HEK293T (cell line): ENCODE data around the gene KREMEN2.

Experiments used
- CTCF ChIA-PET: fragments of 350-600 bp; formaldehyde crosslinking; extraction: SDS; loops from one replicate; lab custom pipeline; 2021; ENCODE audit warnings: antibody characterized with exemption, inconsistent platforms; lab: Yijun Ruan, JAX
- POLR2A ChIA-PET: fragments of 350-600 bp; formaldehyde crosslinking; extraction: SDS; loops from one replicate; lab custom pipeline; 2020; ENCODE audit warnings: antibody characterized with exemption, inconsistent platforms; lab: Yijun Ruan, JAX
- DNase-seq: peaks from one replicate; pipeline ENCODE4 v3.0.0; 2012; ENCODE audit warnings: mixed read lengths; ENCODE audit errors: extremely low spot score
- ARNT ChIP-seq: fragments of 450-650 bp; IDR thresholded peaks from 2 replicates; pipeline ENCODE4 v1.6.1; 2017; ENCODE audit warnings: mild to moderate bottlenecking
- BHLHE40 ChIP-seq: fragments of 450-650 bp; IDR thresholded peaks from 2 replicates; pipeline ENCODE4 v1.6.1; 2016; ENCODE audit warnings: mild to moderate bottlenecking, moderate library complexity, borderline replicate concordance
- CTBP1 ChIP-seq: fragments of 450-650 bp; IDR thresholded peaks from 2 replicates; pipeline ENCODE4 v1.6.1; 2016; ENCODE audit warnings: borderline replicate concordance
- ELF4 ChIP-seq: fragments of 450-650 bp; IDR thresholded peaks from 2 replicates; pipeline ENCODE4 v1.6.1; 2017; ENCODE audit warnings: antibody characterized with exemption
- FOXA1 ChIP-seq: fragments of 450-650 bp; IDR thresholded peaks from 2 replicates; pipeline ENCODE4 v1.6.1; 2016; ENCODE audit warnings: mild to moderate bottlenecking
- FOXK2 ChIP-seq: fragments of 450-650 bp; IDR thresholded peaks from 2 replicates; pipeline ENCODE4 v1.6.1; 2016; ENCODE audit warnings: mild to moderate bottlenecking
- FOXM1 ChIP-seq: fragments of 450-650 bp; IDR thresholded peaks from 2 replicates; pipeline ENCODE4 v1.6.1; 2017; ENCODE audit warnings: mild to moderate bottlenecking, borderline replicate concordance
- HDGF ChIP-seq: fragments of 450-650 bp; IDR thresholded peaks from 2 replicates; pipeline ENCODE4 v1.6.1; 2017; ENCODE audit warnings: antibody characterized with exemption, borderline replicate concordance
- L3MBTL2 ChIP-seq: fragments of 450-650 bp; conservative IDR thresholded peaks from 2 replicates; pipeline ENCODE4 v1.6.1; 2016; ENCODE audit warnings: mild to moderate bottlenecking
- LEF1 ChIP-seq: fragments of 450-650 bp; IDR thresholded peaks from 2 replicates; pipeline ENCODE4 v1.6.1; 2017; ENCODE audit warnings: mild to moderate bottlenecking, borderline replicate concordance
- NFRKB ChIP-seq: fragments of 450-650 bp; IDR thresholded peaks from 2 replicates; pipeline ENCODE4 v1.6.1; 2016; ENCODE audit warnings: mild to moderate bottlenecking, moderate library complexity
- PKNOX1 ChIP-seq: fragments of 450-650 bp; IDR thresholded peaks from 2 replicates; pipeline ENCODE4 v1.6.1; 2016
- SP1 ChIP-seq: fragments of 450-650 bp; IDR thresholded peaks from 2 replicates; pipeline ENCODE4 v1.6.1; 2017
- SUZ12 ChIP-seq: fragments of 450-650 bp; IDR thresholded peaks from 2 replicates; pipeline ENCODE4 v1.6.1; 2016; ENCODE audit warnings: mild to moderate bottlenecking
- TARDBP ChIP-seq: fragments of 450-650 bp; IDR thresholded peaks from 2 replicates; pipeline ENCODE4 v1.6.1; 2016
- ZNF384 ChIP-seq: fragments of 450-650 bp; IDR thresholded peaks from 2 replicates; pipeline ENCODE4 v1.6.1; 2016

Gene KREMEN2

GRCh38 chr16:2966808-2967191, 2.7 kb downstream of the KREMEN2 start:
- CTCF ChIA-PET, result no interaction called here
- POLR2A ChIA-PET, result interaction anchor here (0.6 to 1.6 kb wide), 2 partner anchors 14 to 58 kb away, joined by 3 to 12 read pairs; partner anchors contain the start of gene PKMYT1
- DNase-seq, result no peak
- no peak for TF ChIP-seq TARDBP
- no peak for TF ChIP-seq ZNF384
- no peak for TF ChIP-seq BHLHE40
- TF ChIP-seq PKNOX1, result no peak
- no peak for TF ChIP-seq SP1
- TF ChIP-seq CTBP1, result no peak
- TF ChIP-seq ELF4, result no peak
- TF ChIP-seq HDGF, result no peak
- TF ChIP-seq LEF1, result no peak
- no peak for TF ChIP-seq ARNT
- TF ChIP-seq NFRKB, result no peak
- TF ChIP-seq FOXK2, result no peak
- no peak for TF ChIP-seq FOXA1
- no peak for TF ChIP-seq L3MBTL2
- no peak for TF ChIP-seq SUZ12
- TF ChIP-seq FOXM1, result no peak

- POLR2A ChIA-PET, result interaction anchor here (0.6 to 1.6 kb wide), 2 partner anchors 13 to 58 kb away, joined by 3 to 12 read pairs; partner anchors contain the start of gene PKMYT1
- TF ChIP-seq SUZ12 (no peak), FOXA1 (no peak), LEF1 (no peak), SP1 (no peak), TARDBP (no peak), FOXM1 (no peak), NFRKB (no peak), FOXK2 (no peak), PKNOX1 (no peak), L3MBTL2 (no peak), ZNF384 (no peak), BHLHE40 (no peak), ARNT (no peak), ELF4 (no peak), HDGF (no peak), CTBP1 (no peak)
- DNase-seq, result no peak
- CTCF ChIA-PET, result no interaction called here
Observed at GRCh38 chr16:2967211-2967631, 3.1 kb downstream of the KREMEN2 start.

DNA sequence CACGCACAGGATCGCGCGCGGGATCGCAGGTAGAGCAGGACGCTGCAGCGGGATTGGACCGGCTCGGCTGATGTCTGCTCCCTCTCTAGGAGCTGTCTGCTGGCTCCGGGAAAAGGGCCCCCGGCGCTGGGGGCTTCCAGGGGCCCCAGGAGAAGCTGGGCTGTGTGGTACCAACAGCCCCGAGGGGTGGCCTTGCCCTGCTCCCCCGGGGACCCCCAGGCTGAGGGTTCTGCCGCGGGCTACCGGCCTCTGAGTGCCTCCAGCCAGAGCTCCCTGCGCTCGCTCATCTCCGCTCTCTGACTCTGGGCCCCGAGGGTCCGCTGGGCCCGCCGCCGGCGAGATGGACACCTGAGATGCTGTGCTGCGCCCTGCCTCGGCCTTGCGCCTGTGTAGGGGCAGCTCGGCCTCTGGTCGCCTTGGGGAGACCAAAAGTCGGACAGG, 3.7 kb downstream of the KREMEN2 start:
- ChIA-PET CTCF (no interaction called here), POLR2A (interaction anchor here (1.6 kb wide), 1 partner anchor 13 kb away, joined by 12 read pairs; the partner anchor contains the start of gene PKMYT1)
- no peak for DNase-seq
- TF ChIP-seq HDGF (no peak), PKNOX1 (no peak), LEF1 (no peak), BHLHE40 (no peak), FOXM1 (no peak), SUZ12 (no peak), TARDBP (no peak)

GRCh38 chr16:2968368-2968737, 4.3 kb downstream of the KREMEN2 start:
- CTCF ChIA-PET, result no interaction called here
- TF ChIP-seq HDGF (no peak), ELF4 (no peak), FOXM1 (no peak), TARDBP (no peak), FOXA1 (no peak), L3MBTL2 (no peak), BHLHE40 (no peak)
- no peak for DNase-seq
- POLR2A ChIA-PET, result interaction anchor here (1.6 kb wide), 1 partner anchor 12 kb away, joined by 12 read pairs; the partner anchor contains the start of gene PKMYT1

GRCh38 chr16:2968738-2969544, 4.9 kb downstream of the KREMEN2 start, which contains the start of gene PAQR4:
Gene PAQR4, plus strand, starts transcription at chr16:2969348. Its CDS starts 327 bp downstream, at chr16:2969675.
- TF ChIP-seq PKNOX1 (no peak), ARNT (0 out of 2 replicates have a peak, but pooled peaks have one; percentile 36), TARDBP (no peak), L3MBTL2 (no peak), ZNF384 (no peak), HDGF (peak; percentile 89), FOXM1 (0 out of 2 replicates have a peak, but pooled peaks have one; percentile 22), ELF4 (no peak)
- ChIA-PET CTCF (no interaction called here), POLR2A (interaction anchor here (1.3 to 2.0 kb wide), 3 partner anchors 12 to 51 kb away, joined by 6 to 40 read pairs (median 8); partner anchors contain the start of genes PKMYT1 and TNFRSF12A)
- DNase-seq, result peak; percentile 92
